GM12801 (cell line): ENCODE data around the gene MT1M.

Experiments
- CTCF ChIP-seq: IDR thresholded peaks from one replicate; pipeline ENCODE4 v1.5.1; 2011; ENCODE audit warnings: control low read depth; ENCODE audit not compliant: insufficient read length; ENCODE audit errors: extremely low read depth

MT1M gene

GRCh38 chr16:56641166-56641565, 8.7 kb downstream of the MT1M start:
- TF ChIP-seq CTCF = no peak

- no peak for TF ChIP-seq CTCF
Observed at GRCh38 chr16:56643080-56643778, 10.8 kb downstream of the MT1M start.

- TF ChIP-seq CTCF = no peak
Observed at GRCh38 chr16:56643833-56644232, 11.4 kb downstream of the MT1M start.

- no peak for TF ChIP-seq CTCF
Observed at GRCh38 chr16:56645311-56645710, 12.9 kb downstream of the MT1M start.

GRCh38 chr16:56645838-56646237, 13.4 kb downstream of the MT1M start:
- TF ChIP-seq CTCF = no peak

- TF ChIP-seq CTCF = no peak
Observed at GRCh38 chr16:56647641-56648431, 15.4 kb downstream of the MT1M start.

GRCh38 chr16:56649271-56649670, 16.8 kb downstream of the MT1M start:
- TF ChIP-seq CTCF = no peak
